ENCODE data around the gene HSFX1.

DNA sequence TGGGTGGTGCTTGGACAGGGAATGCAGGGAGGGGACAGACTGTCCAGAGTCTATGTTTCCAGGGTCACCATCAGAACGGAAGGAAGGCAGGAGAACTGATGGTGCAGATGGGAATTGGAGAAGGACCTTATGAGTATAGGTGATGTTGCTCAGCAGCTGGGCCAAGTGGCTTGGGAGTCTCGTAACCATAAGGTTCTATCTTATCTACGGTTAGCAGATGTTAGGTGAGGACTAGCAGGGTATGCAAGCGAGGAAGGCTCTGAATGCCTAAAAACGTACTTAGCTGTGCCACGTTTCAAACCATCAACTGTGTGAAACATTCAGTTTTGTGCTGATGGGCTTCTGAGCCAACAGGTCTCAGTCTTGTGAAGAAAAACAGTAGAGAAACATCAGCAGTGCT is 30.2 kb downstream of the HSFX1 start:
- TF ChIP-seq, protein P1, sequence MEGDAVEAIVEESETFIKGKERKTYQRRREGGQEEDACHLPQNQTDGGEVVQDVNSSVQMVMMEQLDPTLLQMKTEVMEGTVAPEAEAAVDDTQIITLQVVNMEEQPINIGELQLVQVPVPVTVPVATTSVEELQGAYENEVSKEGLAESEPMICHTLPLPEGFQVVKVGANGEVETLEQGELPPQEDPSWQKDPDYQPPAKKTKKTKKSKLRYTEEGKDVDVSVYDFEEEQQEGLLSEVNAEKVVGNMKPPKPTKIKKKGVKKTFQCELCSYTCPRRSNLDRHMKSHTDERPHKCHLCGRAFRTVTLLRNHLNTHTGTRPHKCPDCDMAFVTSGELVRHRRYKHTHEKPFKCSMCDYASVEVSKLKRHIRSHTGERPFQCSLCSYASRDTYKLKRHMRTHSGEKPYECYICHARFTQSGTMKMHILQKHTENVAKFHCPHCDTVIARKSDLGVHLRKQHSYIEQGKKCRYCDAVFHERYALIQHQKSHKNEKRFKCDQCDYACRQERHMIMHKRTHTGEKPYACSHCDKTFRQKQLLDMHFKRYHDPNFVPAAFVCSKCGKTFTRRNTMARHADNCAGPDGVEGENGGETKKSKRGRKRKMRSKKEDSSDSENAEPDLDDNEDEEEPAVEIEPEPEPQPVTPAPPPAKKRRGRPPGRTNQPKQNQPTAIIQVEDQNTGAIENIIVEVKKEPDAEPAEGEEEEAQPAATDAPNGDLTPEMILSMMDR (IDR thresholded peaks at IDR 0.05), result no peak
- no peak for TF ChIP-seq POLR2A (IDR thresholded peaks at IDR 0.05)
